ENCODE measurements around the gene ZNF107.
"Not testable (repeated sequence)": the region's sequence is repeated elsewhere in the genome, so short reads cannot be mapped to it uniquely, and the experiment has no call there.

Gene ZNF107

DNA sequence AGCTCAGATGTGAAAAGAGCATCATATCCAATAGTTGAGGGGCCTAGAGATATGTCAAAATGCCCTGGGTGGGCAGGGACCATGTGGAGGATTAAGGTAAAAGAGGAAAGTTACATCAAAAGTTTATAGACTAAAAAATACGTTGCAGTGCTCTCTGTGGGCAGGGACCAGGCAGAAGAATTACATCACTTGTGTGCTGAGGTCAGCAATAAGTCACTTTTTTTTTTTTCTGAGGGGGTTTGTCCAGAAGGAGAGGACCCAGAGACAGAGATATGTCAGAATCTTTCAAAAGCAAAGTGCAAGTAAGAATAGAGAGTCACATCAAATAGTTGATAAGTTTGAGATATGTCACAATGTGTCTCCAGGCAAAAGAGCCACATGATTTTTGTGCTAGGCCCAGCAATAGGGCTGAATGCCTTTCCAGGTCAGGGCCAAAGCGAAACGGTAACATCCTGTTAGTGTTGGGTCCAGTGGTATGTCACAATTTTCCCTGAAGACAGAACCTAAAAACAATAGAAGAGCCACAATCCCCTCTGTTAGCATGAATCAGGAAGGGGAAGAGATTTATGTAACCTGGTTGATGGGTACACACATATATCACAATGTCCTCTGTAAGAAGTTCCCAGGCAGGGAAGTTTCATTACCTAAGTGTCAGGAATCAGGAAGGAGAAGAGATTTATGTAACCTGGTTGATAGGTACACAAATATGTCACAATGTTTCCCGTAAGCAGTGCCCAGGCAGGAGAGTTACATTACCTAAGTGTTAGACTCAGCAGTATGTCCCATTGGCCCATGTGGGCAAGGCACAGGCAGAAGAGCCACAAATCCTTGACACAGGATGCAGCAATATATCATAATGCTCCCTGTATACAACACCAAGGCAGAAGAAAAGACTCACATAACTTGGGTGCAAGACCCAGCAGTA, 28.1 kb upstream of the ZNF107 start:
- Mint-ChIP-seq H3K4me3 (no peak overlapping the region), H3K27ac (no peak overlapping the region)

DNA sequence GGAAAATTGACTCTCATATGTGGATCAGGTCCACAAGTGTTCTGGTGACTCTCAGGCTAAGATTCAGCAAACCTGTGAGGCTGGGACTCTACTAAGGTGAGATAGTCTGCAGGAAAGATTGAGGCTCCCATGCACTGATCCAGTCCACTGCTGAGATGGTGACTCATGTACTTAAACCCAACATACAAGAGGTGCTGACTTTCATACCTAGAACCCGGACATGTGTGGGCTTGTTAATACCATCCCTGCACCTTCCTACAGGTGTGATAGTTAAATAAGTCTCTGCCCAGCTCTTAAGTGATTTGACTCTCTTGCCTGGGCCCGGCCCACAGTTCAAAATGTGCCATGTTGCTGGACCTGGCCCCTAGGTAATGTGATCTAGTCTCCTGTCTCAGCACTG, 27.1 kb upstream of the ZNF107 start:
- no peaks in the 10 kb centered on the region for H3K4me1 Mint-ChIP-seq (ENCODE audit: low read depth)
- no peaks in the 10 kb centered on the region for H3K36me3 Mint-ChIP-seq (ENCODE audit: low read depth)
- H3K9me3 Mint-ChIP-seq: peaks cover 40% of the 10 kb centered on the region
- no peak overlapping the region for H3K27ac Mint-ChIP-seq
- H3K4me3 Mint-ChIP-seq: no peak overlapping the region
- H3K27me3 Mint-ChIP-seq (ENCODE audit: low read depth): no peaks in the 10 kb centered on the region

More for the DNA sequence above, 28.1 kb upstream of the ZNF107 start:
- Mint-ChIP-seq H3K27me3 (ENCODE audit: low read depth) (no peaks in the 10 kb centered on the region), H3K4me1 (ENCODE audit: low read depth) (no peaks in the 10 kb centered on the region), H3K9me3 (peaks cover 32% of the 10 kb centered on the region), H3K36me3 (ENCODE audit: low read depth) (no peaks in the 10 kb centered on the region)

DNA sequence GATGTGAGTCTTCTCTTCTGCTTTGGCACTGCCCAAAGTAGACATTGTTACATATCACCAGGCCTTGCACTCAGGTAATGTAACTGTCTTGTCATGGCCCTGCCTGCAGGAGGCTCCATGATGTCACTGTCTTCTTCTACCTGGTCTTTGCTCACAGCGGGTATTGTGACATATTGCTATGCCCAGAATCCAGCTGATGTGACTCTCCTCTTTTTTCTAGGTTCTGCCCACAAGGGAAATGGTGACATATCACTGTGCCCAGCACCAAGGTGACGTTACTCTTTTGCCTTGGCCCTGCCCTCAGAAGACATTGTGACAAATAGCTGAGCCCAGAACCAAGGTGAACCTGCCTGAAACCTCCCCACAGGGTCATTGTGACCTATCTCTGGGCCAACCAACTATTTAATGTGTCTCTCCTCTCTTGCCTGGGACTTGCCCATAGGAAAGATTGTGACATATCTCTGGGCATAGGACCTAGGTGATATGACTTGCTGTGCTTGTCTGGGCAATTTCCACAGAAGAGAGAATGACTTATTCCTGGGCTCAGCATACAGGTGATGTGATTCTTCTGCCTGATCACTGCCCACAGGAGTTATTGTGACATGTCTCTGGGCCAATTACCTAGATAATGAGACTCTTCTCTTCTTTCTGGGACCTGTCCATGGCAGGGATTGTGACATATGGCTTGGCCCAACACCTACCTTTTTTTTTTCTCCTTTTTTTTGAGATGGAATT, 26.5 kb upstream of the ZNF107 start:
- Mint-ChIP-seq H3K4me1 (ENCODE audit: low read depth) (no peaks in the 10 kb centered on the region), H3K27ac (no peak overlapping the region), H3K36me3 (ENCODE audit: low read depth) (no peaks in the 10 kb centered on the region), H3K4me3 (no peak overlapping the region), H3K27me3 (ENCODE audit: low read depth) (no peaks in the 10 kb centered on the region), H3K9me3 (peaks cover 46% of the 10 kb centered on the region)

DNA sequence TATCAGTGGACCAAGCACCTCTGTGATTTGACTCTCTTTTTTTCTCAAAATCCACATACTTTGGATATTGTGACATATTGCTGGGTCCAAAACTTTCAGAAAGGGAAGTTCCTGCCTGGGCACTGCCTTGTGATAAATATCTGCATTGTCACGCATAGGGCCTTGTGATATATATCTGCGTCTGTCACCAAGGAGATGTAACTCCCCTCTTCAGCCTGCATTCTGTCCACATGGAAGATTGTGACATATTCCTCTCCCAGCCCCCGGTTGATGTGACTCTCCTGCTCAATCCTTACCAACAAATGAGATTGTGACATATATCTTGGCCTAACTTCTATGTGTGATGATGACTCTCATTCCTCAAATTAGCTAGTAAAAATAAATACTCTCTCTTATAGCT, 25.4 kb upstream of the ZNF107 start:
- H3K4me1 Mint-ChIP-seq (ENCODE audit: low read depth): no peaks in the 10 kb centered on the region
- H3K36me3 Mint-ChIP-seq (ENCODE audit: low read depth): no peaks in the 10 kb centered on the region
- no peak overlapping the region for H3K27ac Mint-ChIP-seq
- H3K27me3 Mint-ChIP-seq (ENCODE audit: low read depth): no peaks in the 10 kb centered on the region
- H3K9me3 Mint-ChIP-seq: peaks cover 49% of the 10 kb centered on the region
- no peak overlapping the region for H3K4me3 Mint-ChIP-seq

DNA sequence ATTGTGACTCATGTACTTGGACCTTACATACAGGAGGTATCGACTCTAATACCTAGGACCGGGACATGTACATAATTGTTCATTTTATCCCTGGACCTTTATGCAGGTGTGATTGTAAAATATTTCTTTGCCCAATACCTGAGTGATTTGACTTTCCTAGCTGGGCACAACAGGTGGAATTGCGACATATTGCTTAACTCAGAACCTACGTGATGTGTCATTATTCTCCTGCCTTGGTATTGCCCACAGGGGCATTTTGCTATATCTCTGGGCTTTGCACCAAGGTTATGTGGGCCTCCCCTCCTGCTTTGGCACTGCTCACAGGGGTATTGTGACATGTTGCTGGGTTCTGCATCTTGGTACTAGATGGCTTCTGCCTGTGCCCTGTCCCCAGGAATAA, 23.9 kb upstream of the ZNF107 start:
- Mint-ChIP-seq H3K4me3 (no peak overlapping the region), H3K36me3 (ENCODE audit: low read depth) (no peaks in the 10 kb centered on the region), H3K9me3 (peaks cover 38% of the 10 kb centered on the region), H3K27me3 (ENCODE audit: low read depth) (no peaks in the 10 kb centered on the region), H3K27ac (no peak overlapping the region), H3K4me1 (ENCODE audit: low read depth) (no peaks in the 10 kb centered on the region)

DNA sequence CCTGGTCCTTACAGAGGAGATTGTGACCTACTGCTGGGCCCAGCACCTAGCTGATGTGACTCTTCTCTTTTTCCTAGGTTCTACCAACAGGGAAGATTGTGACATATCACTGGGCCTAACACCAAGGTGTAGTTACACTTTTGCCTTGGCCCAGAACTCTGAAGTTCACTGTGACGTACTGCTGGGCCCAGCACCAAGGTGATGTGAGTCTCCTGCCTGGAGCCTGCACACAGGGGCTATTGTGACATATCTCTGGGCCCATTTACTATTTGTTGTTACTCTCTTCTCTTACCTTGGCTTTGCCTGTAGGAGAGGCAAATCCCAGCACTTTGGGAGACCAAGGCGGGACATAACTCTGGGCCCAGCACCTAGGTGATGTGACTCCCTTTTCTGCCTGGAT, 23.1 kb upstream of the ZNF107 start:
- no peaks in the 10 kb centered on the region for H3K27me3 Mint-ChIP-seq (ENCODE audit: low read depth)
- H3K36me3 Mint-ChIP-seq (ENCODE audit: low read depth): no peaks in the 10 kb centered on the region
- H3K9me3 Mint-ChIP-seq: peaks cover 31% of the 10 kb centered on the region
- no peak overlapping the region for H3K27ac Mint-ChIP-seq
- H3K4me1 Mint-ChIP-seq (ENCODE audit: low read depth): no peaks in the 10 kb centered on the region
- H3K4me3 Mint-ChIP-seq: no peak overlapping the region

DNA sequence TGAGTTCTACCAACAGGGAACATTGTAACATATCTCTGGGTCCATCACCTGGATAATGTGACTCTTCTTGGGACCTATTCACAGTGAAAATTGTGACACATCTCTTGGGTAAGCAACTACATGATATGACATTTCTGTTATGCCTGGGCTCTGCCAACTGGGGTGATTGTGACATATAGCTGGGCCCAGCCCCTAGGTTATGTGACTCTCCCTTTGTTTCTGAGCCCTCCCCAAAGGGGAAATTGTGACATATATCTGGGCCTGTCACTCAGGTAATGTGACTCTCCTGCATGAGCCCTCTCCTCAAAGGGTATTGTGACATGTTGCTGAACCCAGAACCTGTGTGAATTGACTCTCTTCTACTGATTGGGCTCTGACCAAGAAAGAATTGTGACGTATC, 22.4 kb upstream of the ZNF107 start:
- Mint-ChIP-seq H3K27ac (no peak overlapping the region), H3K4me1 (ENCODE audit: low read depth) (no peaks in the 10 kb centered on the region), H3K27me3 (ENCODE audit: low read depth) (no peaks in the 10 kb centered on the region), H3K36me3 (ENCODE audit: low read depth) (peaks cover 1% of the 10 kb centered on the region), H3K9me3 (peaks cover 27% of the 10 kb centered on the region), H3K4me3 (no peak overlapping the region)

DNA sequence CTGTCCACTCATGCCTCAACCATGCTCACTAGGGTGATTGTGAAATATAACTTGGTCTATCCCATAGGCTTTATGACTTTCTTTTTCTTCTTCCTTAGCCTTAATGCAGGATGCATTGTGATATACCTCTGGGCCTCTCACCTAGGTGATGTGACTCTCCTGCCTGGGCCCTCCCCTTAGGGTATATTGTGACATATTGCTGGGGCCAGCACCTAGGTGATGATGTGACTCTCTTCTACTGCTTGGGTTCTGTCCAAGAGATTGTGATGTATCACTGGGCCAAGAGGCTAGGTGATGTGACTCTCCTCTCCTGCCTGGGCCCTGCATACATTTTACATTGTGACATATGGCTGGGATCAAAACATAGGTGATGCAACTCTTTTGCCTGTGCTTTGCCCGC, 14.7 kb upstream of the ZNF107 start:
- Mint-ChIP-seq H3K4me3 (no peak overlapping the region), H3K36me3 (ENCODE audit: low read depth) (peaks cover 1% of the 10 kb centered on the region), H3K9me3 (peaks cover 48% of the 10 kb centered on the region), H3K27ac (no peak overlapping the region), H3K27me3 (ENCODE audit: low read depth) (no peaks in the 10 kb centered on the region), H3K4me1 (ENCODE audit: low read depth) (no peaks in the 10 kb centered on the region)

DNA sequence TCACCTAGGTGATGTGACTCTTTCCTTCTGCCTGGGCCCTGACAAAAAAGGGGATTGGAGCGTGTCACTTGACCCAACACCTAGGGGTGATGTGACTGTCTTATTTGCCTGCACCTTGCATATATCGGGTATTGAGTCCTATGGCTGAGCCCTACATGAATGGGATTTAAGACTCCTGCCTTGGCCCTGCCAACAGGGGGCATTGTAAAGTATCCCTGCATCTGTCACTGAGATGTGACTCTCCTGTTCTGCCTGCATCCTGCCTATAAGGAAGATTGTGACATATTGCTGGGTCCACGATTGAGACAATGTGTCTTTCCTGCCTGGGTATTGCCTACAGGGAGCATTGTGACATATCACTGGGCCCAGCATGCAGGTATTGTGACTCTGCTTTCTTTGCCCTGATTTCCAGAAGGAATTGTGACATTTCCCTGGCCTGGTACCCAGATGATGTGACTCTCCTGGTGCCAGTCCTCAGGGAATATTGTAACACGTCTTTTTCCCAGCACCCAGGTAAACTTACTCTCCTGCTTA, 14.2 kb upstream of the ZNF107 start:
- H3K4me3 Mint-ChIP-seq: no peak overlapping the region
- no peaks in the 10 kb centered on the region for H3K27me3 Mint-ChIP-seq (ENCODE audit: low read depth)

DNA sequence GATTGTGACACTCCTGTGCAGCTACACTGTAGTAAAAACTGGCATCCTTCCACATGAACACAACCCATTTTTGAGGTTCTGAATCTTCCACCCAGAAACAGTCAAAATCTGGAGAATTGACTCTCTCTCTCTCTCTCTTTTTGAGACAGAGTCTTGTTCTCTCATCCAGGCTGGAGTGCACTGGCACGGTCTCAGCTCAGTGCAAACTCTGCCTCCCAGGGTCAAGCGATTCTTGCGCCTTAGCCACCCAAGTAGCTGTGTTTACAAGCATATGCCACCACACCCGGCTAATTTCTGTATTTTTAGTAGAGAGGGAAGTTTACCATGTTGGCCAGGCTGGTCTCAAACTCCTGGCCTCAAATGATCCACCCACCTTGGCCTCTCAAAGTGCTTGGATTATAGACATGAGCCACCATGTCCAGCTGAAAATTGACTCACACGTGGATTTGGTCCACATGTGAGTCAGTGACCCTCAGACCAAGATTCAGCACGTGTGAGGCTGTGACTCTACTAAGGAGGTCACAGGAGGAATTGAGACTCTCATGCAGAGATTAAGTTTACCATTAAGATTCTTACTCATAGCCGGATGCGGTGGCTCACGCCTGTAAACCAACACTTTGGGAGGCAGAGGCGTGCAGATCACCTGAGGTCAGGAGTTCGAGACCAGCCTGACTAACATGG, 12.1 kb upstream of the ZNF107 start:
- Mint-ChIP-seq H3K36me3 (ENCODE audit: low read depth) (no peaks in the 10 kb centered on the region), H3K4me3 (no peak overlapping the region), H3K27ac (no peak overlapping the region), H3K4me1 (ENCODE audit: low read depth) (no peaks in the 10 kb centered on the region), H3K9me3 (peaks cover 59% of the 10 kb centered on the region), H3K27me3 (ENCODE audit: low read depth) (no peaks in the 10 kb centered on the region)

More for the DNA sequence above, 14.2 kb upstream of the ZNF107 start:
- H3K9me3 Mint-ChIP-seq: peaks cover 51% of the 10 kb centered on the region
- H3K27ac Mint-ChIP-seq: no peak overlapping the region
- H3K36me3 Mint-ChIP-seq (ENCODE audit: low read depth): peaks cover 1% of the 10 kb centered on the region
- no peaks in the 10 kb centered on the region for H3K4me1 Mint-ChIP-seq (ENCODE audit: low read depth)

DNA sequence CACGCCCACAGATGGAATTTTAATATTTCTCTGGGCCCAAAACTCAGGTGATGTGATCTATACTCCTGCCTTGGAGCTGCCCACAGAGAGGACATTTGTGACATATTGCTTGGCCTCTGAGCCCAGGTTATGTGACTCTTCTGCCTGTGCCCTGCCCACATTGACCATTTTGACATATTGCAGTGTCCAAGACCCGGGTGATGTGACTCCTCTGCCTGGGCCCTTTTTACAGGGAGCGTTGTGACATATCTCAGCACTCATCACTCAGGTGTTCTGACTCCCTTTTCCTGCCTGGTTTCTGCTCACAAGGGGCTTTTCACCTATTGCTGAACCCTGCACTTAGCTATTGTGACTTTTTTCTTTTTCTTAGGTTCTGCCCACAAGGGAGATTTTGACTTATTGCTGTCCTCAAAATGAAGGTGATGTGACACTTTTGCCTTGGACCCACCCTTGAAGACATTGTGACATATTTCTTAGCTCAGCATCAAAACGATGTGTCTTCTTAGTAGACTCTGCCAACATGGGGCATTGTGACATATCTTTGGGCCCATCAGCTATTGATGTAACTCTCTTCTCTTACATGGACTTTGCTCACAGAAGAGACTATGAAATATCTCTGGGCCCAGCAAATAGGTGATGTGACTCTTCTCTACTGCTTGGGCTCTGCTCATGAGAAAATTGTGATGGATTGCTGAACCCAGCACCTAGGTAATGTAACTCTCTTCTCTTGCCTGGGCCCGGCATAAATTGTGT, 11.0 kb upstream of the ZNF107 start:
- Mint-ChIP-seq H3K4me1 (ENCODE audit: low read depth) (no peaks in the 10 kb centered on the region), H3K9me3 (peaks cover 57% of the 10 kb centered on the region), H3K27me3 (ENCODE audit: low read depth) (no peaks in the 10 kb centered on the region), H3K27ac (no peak overlapping the region), H3K4me3 (no peak overlapping the region), H3K36me3 (ENCODE audit: low read depth) (no peaks in the 10 kb centered on the region)

DNA sequence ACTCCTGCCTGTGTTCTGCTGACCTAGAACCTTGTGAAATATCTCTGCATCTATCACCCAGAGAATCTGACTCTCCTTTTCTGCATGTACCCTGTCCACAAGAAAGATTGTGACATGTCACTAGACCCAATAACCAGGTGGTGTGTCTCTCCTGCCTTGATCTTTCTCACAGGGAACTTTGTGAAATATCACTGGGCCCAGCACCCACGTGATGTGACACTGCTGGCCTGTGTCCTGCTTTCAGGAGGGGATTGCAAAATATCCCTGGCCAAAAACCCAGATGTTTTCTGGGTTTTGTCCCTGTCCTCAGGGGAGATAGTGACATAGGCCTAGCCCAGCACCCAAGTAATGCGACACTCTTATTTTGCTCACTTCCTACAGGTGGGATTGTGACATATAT, 10.1 kb upstream of the ZNF107 start:
- H3K4me3 Mint-ChIP-seq: no peak overlapping the region
- H3K27ac Mint-ChIP-seq: no peak overlapping the region
- no peaks in the 10 kb centered on the region for H3K27me3 Mint-ChIP-seq (ENCODE audit: low read depth)
- no peaks in the 10 kb centered on the region for H3K4me1 Mint-ChIP-seq (ENCODE audit: low read depth)
- H3K36me3 Mint-ChIP-seq (ENCODE audit: low read depth): no peaks in the 10 kb centered on the region
- H3K9me3 Mint-ChIP-seq: peaks cover 53% of the 10 kb centered on the region

DNA sequence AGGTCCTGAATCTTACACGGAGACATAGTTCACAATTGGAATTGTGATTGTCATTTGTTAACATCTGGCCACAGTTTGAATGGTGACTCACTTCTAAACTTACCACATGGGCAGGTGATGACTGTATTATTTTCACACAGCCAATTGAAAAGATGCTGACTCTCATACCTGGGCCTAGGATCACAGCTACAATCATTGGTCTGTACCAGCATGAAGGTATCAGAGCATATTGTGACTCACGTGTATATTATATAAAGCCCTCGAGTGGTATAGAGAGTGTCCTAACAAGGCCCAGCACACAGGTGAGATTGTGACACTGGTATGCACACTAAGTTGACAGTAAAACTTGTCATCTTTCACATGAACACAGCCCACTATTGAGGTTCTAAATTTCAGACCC, 9.4 kb upstream of the ZNF107 start:
- Mint-ChIP-seq H3K4me3 (no peak overlapping the region), H3K27me3 (ENCODE audit: low read depth) (no peaks in the 10 kb centered on the region), H3K4me1 (ENCODE audit: low read depth) (no peaks in the 10 kb centered on the region), H3K36me3 (ENCODE audit: low read depth) (no peaks in the 10 kb centered on the region), H3K9me3 (peaks cover 52% of the 10 kb centered on the region), H3K27ac (no peak overlapping the region)

DNA sequence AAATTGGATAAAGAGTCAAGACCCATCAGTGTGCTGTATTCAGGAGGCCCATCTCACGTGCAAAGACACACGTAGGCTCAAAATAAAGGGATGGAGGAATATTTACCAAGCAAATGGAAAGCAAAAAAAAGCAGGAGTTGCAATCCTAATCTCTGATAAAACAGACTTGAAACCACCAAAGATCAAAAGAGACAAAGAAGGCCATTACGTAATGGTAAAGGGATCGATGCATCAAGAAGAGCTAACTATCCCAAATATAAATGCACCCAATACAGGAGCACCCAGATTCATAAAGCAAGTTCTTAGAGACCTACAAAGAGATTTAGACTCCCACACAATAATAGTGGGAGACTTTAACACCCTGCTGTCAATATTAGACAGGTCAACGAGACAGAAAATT, 3.8 kb upstream of the ZNF107 start:
- H3K36me3 Mint-ChIP-seq (ENCODE audit: low read depth); H3K4me3 Mint-ChIP-seq; H3K4me1 Mint-ChIP-seq (ENCODE audit: low read depth); H3K27me3 Mint-ChIP-seq (ENCODE audit: low read depth); H3K27ac Mint-ChIP-seq: not testable (repeated sequence)
- H3K9me3 Mint-ChIP-seq: peaks cover 35% of the 10 kb centered on the region

Data from T-helper 1 cell treated with Interleukin-12 subunit alpha and Interleukin-12 subunit beta and Interleukin-4 antibody, amounts not matched to agents 30 μg/mL and 1 μg/mL, for 36 hours (primary cell).